A673 (cell line): ENCODE data around the gene POLR1G.

ENCODE experiments used
- CTCF ChIP-seq: fragments of 300-800, 200-600 bp; sonication (generic); conservative IDR thresholded peaks from 2 replicates; pipeline ENCODE4 v1.5.1; 2017; ENCODE audit warnings: low read depth, mild to moderate bottlenecking, antibody characterized with exemption, low read length, moderate library complexity, mixed read lengths
- EZH2 ChIP-seq: fragments of 200-600 bp; sonication (generic); IDR thresholded peaks from 2 replicates; pipeline ENCODE4 v1.6.1; 2017; ENCODE audit warnings: borderline replicate concordance, low read depth, mild to moderate bottlenecking, mixed read lengths, antibody characterized with exemption, low read length; ENCODE audit not compliant: poor library complexity, severe bottlenecking

DNA sequence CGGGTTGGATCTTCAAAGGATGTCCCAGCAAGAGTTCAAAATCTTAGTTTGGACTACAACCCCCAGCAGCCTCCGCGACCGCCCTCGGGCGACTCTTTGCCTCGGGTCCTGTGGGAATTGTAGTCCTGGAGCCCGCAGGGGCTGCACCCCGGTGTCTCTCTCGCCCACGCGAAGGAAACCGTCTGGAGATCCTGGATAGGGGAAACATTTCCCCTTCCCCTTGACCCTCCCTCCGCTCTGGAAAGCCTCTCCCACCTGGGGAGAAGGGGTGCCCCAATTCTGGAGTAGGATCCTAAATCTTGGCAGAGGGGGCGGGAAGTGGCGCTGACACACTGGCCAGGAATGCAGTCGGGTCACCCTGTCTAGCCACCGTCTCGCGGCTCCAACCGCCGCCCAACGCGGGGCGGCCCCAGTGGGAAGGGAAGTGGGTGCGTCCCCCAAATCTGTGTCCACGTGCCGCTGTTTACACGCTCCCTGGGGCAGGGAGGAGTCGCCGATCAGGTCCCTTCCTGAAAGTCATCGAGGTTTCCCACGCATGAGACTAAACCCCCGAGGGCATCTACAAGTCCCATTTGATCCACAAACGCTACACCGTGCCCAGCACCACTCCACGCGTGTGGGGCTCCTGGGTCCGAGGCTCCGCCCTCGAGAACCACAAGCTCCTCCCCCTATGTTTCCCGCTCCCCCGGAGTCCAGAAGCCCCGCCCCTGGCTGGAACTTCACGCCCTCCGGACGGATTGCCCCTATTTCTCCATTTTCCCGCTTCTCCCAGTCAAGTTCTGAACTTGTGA lies 814 bp upstream of the POLR1G start:
- TF ChIP-seq EZH2 (no peak), CTCF (no peak)
